ENCODE results near the gene INSM1.

DNA sequence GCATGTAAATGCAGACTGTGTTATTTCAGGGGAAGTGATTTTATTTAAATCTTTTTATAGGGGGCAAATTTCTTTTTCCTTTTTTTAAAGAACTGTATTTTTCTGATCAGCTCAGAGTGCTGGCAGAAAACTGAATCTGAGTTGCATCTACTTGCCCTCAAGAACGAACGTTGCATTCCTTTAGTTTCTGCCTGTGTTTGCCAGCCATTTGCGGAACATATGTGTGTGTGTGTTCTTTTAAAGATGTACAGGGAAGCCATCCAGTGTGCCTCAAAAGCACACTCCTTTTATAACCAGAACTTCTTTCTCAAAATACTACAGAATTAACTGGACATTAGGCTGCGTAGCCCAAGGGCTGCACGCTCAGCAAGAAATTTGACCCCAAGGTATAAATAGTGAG is 25.8 kb upstream of the INSM1 start:
- TF ChIP-seq POLR2AphosphoS5 (IDR thresholded peaks at IDR 0.05; ENCODE audit: insufficient read depth, low read depth, low read length), result no peak
- TF ChIP-seq, protein P1, sequence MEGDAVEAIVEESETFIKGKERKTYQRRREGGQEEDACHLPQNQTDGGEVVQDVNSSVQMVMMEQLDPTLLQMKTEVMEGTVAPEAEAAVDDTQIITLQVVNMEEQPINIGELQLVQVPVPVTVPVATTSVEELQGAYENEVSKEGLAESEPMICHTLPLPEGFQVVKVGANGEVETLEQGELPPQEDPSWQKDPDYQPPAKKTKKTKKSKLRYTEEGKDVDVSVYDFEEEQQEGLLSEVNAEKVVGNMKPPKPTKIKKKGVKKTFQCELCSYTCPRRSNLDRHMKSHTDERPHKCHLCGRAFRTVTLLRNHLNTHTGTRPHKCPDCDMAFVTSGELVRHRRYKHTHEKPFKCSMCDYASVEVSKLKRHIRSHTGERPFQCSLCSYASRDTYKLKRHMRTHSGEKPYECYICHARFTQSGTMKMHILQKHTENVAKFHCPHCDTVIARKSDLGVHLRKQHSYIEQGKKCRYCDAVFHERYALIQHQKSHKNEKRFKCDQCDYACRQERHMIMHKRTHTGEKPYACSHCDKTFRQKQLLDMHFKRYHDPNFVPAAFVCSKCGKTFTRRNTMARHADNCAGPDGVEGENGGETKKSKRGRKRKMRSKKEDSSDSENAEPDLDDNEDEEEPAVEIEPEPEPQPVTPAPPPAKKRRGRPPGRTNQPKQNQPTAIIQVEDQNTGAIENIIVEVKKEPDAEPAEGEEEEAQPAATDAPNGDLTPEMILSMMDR (IDR thresholded peaks at IDR 0.05; ENCODE audit: extremely low read depth in 1 of 2, insufficient read depth in 1 of 2, low read depth in 1 of 2, low read length in 2 of 2), result no peak
- no peak for TF ChIP-seq EZH2 (IDR thresholded peaks at IDR 0.05; ENCODE audit: borderline replicate concordance, low read depth, low read length, severe bottlenecking)
- TF ChIP-seq POLR2A (IDR thresholded peaks at IDR 0.05; ENCODE audit: low read depth, low read length), result no peak

Measured in endothelial cell of umbilical vein (primary cell).